GM18951 (cell line): ENCODE data around the gene PGAP6.
"Not testable (repeated sequence)": the region's sequence is repeated elsewhere in the genome, so short reads cannot be mapped to it uniquely, and the experiment has no call there.

Experiments
- POLR2A ChIP-seq: IDR thresholded peaks from 4 replicates; pipeline ENCODE4 v1.6.1; 2011; ENCODE audit warnings: mild to moderate bottlenecking; ENCODE audit not compliant: insufficient read length, insufficient read depth; ENCODE audit errors: extremely low read depth
- in situ Hi-C: fragments of 300-500 bp; cut with MboI; formaldehyde crosslinking; loops from one replicate; pipeline ENCODE4 v1.12.0; 2022; ENCODE audit warnings: low sequenced_read_pairs, mixed read lengths, inconsistent platforms; ENCODE audit not compliant: unreplicated experiment

The PGAP6 gene

GRCh38 chr16:339680-340079, 42.1 kb downstream of the PGAP6 start:
- TF ChIP-seq POLR2A = no peak
- in situ Hi-C loops = no loop called here

- in situ Hi-C loops = no loop called here
- no peak for TF ChIP-seq POLR2A
These were observed 43.7 kb downstream of the PGAP6 start for GRCh38 chr16:337975-338575.

DNA sequence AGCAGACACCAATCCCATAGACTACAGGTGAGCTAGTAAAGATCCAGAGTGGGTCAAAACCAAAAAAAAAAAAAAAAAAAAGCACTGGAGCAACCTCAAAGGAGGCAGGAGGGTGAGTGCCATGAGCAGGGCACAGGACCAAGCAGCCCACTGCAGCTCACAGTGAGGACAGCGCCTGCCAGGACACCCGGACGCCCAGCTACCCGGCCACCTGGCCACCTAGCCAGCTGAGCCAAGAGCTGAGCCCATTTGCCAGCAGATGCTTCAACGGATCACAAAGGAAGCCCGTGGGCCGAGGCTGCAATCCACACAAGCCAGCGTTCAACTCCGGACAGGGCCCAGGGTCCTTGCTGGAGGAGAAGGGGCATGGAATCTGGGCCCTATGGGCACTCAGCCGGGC, 44.3 kb downstream of the PGAP6 start:
- in situ Hi-C loops = no loop called here
- no peak for TF ChIP-seq POLR2A

- in situ Hi-C loops = no loop called here
- no peak for TF ChIP-seq POLR2A
These were observed 45.5 kb downstream of the PGAP6 start for GRCh38 chr16:336269-336668.

- in situ Hi-C loops = not testable (repeated sequence)
These were observed 46.7 kb downstream of the PGAP6 start for GRCh38 chr16:334861-335632.

DNA sequence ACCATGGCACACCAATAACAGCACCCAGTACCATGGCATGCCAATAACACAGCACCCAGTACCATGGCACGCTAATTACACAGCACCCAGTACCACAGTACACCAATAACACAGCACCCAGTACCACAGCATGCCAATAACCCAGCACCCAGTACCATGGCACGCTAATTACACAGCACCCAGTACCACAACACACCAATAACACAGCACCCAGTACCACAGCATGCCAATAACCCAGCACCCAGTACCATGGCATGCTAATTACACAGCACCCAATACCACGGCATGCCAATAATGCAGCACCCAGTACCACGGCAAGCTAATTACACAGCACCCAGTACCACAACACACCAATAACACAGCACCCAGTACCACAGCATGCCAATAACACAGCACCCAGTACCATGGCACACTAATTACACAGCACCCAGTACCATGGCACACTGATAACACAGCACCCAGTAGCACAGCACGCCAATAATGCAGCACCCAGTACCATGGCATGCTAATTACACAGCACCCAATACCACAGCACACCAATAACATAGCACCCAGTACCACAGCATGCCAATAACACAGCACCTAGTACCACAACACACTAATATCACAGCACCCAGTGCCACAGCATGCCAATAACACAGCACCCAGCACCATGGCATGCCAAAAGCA, 47.5 kb downstream of the PGAP6 start:
- in situ Hi-C loops = not testable (repeated sequence)

- in situ Hi-C loops = no loop called here
- no peak for TF ChIP-seq POLR2A
These were observed 48.2 kb downstream of the PGAP6 start for GRCh38 chr16:333406-334094.

GRCh38 chr16:331181-331814, 50.5 kb downstream of the PGAP6 start:
- in situ Hi-C loops = not testable (repeated sequence)

- in situ Hi-C loops = no loop called here
- TF ChIP-seq POLR2A = no peak
These were observed 51.0 kb downstream of the PGAP6 start for GRCh38 chr16:330741-331140.

GRCh38 chr16:325375-326145, 56.2 kb downstream of the PGAP6 start:
- in situ Hi-C loops = no loop called here
- TF ChIP-seq POLR2A = no peak

- TF ChIP-seq POLR2A = peak; percentile 38
- in situ Hi-C loops = no loop called here
These were observed 57.1 kb downstream of the PGAP6 start for GRCh38 chr16:324451-325334.

GRCh38 chr16:324201-324450, 57.7 kb downstream of the PGAP6 start:
- in situ Hi-C loops = no loop called here
- TF ChIP-seq POLR2A = no peak
